ENCODE measurements around the gene ADM5.

DNA sequence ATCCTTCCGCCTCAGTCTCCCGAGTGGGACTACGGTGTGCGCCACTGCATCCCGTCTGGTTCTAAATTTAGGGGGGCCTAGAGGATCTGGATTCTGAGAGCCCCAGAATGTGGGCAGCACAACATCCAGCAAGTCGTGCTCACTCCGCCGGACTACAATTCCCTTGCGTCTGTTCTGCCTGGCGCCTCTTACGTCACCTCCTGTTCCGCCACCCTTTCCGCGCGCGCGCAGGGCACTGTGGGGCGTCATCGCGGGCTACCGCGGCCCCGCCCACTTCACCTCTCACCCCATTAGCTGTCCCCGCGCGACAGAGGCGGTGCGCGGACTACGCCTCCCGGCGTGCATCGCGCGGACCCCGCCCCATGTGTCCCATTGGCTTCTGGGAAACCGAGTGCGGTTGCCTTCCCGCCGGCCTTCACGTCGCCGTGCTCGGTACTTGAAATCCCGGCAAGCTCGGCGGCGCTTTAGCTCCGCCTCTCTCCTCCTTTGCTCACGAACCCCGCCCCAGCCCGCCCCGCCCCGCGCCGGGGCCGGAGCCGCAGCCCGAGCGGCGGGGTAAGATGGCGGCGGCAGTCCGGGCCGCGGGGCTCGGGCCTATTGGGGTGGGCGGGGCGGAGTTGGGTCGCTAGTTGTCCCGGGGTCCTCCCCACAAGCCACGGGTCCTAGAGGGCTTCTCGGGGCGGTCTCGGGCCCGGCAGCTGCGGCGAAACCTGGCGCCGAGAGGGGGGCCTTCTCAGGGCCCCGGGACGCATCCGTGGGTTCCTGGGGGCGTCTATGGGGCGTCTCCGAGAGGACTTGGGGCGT lies 47.5 kb upstream of the ADM5 start, which contains the start of gene SCAF1:
- TF ChIP-seq, protein P1, sequence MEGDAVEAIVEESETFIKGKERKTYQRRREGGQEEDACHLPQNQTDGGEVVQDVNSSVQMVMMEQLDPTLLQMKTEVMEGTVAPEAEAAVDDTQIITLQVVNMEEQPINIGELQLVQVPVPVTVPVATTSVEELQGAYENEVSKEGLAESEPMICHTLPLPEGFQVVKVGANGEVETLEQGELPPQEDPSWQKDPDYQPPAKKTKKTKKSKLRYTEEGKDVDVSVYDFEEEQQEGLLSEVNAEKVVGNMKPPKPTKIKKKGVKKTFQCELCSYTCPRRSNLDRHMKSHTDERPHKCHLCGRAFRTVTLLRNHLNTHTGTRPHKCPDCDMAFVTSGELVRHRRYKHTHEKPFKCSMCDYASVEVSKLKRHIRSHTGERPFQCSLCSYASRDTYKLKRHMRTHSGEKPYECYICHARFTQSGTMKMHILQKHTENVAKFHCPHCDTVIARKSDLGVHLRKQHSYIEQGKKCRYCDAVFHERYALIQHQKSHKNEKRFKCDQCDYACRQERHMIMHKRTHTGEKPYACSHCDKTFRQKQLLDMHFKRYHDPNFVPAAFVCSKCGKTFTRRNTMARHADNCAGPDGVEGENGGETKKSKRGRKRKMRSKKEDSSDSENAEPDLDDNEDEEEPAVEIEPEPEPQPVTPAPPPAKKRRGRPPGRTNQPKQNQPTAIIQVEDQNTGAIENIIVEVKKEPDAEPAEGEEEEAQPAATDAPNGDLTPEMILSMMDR (IDR thresholded peaks at IDR 0.05 in 8 of 11, conservative IDR thresholded peaks at IDR 0.05 in 3 of 11): peak in 1 of 11 experiments; percentile 32
- peak in 2 of 3 donors; percentile 73 to 78 for TF ChIP-seq POLR2A (IDR thresholded peaks at IDR 0.05)

Data from spleen (tissue), 7 donors.